ENCODE measurements around the gene FOXP2. TPM values are rescaled to one million over a fixed set of nuclear protein-coding genes. Genes with fewer than 3 reads are reported as not detected.
A peak's percentile ranks its signal among the peaks of the same experiment; 100 is the strongest.

The FOXP2 gene
- total and polyA plus RNA-seq, 10 of the 15 experiments (the other 5 are each of a cell fraction or from before 2014, with no cell fraction given), result 0.99 to 2.5 (median 1.8) TPM

DNA sequence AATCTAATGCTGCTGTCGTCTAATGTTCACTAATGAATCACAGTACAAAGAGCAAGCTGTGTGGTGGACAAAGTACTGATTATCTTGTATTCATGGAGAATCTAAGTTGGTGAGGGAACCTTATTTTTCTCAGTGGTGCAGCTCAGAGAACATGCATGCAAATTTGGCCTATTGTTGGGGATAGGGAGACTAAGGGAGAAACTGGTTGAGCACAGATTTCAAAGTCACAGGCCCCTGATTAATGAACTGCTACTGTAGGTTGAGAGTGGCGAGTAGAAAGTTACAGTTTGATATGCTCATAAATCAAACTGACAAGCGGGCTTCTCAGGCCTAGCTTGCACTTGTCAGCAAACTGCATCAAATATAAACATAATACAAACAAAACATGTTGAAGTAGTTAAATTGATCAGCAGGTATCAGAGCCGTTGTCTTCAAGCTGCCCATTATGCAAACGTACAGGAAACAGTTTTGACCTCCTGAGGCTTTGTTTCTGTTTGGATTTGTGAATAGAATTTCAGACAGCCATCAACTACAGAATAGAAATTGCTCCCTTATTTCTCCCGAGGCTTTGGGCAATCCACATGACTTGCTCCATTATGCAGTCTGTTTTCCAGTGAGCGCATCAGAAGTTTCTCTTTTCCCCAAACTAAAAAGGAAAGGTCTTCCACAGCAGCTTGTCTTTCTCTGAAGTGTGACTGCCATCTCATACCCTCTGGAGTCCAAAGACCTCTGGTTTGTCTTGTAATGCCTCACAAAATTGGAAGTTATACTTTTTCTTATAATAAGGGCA is 215.8 kb downstream of the FOXP2 start (continued):
- TF ChIP-seq PRDM15 (CRISPR knock-in tag; IDR thresholded peaks at IDR 0.05) (no peak), SMAD1 (IDR thresholded peaks at IDR 0.05; ENCODE audit: low read depth, partially characterized antibody) (no peak), TCF3 (IDR thresholded peaks at IDR 0.05; ENCODE audit: borderline replicate concordance, insufficient read depth, low read depth, low read length) (no peak), ZNF687 (IDR thresholded peaks at IDR 0.05) (0 out of 2 replicates have a peak, but pooled peaks have one; percentile 20), EZH2 (IDR thresholded peaks at IDR 0.05; ENCODE audit: borderline replicate concordance, control insufficient read depth, low read depth, low read length) (no peak), POLR2AphosphoS5 (IDR thresholded peaks at IDR 0.05; ENCODE audit: low read length) (no peak), RCOR1 (conservative IDR thresholded peaks at IDR 0.05; ENCODE audit: low read depth, low read length) (no peak), ZBTB11 (CRISPR knock-in tag; IDR thresholded peaks at IDR 0.05) (no peak), STAT3 (IDR thresholded peaks at IDR 0.05; ENCODE audit: low read depth, low read length) (no peak)
- TF ChIP-seq, protein P1, sequence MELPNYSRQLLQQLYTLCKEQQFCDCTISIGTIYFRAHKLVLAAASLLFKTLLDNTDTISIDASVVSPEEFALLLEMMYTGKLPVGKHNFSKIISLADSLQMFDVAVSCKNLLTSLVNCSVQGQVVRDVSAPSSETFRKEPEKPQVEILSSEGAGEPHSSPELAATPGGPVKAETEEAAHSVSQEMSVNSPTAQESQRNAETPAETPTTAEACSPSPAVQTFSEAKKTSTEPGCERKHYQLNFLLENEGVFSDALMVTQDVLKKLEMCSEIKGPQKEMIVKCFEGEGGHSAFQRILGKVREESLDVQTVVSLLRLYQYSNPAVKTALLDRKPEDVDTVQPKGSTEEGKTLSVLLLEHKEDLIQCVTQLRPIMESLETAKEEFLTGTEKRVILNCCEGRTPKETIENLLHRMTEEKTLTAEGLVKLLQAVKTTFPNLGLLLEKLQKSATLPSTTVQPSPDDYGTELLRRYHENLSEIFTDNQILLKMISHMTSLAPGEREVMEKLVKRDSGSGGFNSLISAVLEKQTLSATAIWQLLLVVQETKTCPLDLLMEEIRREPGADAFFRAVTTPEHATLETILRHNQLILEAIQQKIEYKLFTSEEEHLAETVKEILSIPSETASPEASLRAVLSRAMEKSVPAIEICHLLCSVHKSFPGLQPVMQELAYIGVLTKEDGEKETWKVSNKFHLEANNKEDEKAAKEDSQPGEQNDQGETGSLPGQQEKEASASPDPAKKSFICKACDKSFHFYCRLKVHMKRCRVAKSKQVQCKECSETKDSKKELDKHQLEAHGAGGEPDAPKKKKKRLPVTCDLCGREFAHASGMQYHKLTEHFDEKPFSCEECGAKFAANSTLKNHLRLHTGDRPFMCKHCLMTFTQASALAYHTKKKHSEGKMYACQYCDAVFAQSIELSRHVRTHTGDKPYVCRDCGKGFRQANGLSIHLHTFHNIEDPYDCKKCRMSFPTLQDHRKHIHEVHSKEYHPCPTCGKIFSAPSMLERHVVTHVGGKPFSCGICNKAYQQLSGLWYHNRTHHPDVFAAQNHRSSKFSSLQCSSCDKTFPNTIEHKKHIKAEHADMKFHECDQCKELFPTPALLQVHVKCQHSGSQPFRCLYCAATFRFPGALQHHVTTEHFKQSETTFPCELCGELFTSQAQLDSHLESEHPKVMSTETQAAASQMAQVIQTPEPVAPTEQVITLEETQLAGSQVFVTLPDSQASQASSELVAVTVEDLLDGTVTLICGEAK (IDR thresholded peaks at IDR 0.05; ENCODE audit: borderline replicate concordance), result no peak

All from GM12878 (cell line).